GM21528 (cell line): ENCODE results near the gene PCCA.
"Not testable (repeated sequence)": the region's sequence is repeated elsewhere in the genome, so short reads cannot be mapped to it uniquely, and the experiment has no call there.

Experiments used
- ATAC-seq: cut with Tn5 transposase; IDR thresholded peaks from one replicate; pipeline ENCODE4 v1.9.1; 2021; ENCODE audit warnings: mild to moderate bottlenecking, moderate library complexity; ENCODE audit not compliant: unreplicated experiment, low FRiP score

The PCCA gene

DNA sequence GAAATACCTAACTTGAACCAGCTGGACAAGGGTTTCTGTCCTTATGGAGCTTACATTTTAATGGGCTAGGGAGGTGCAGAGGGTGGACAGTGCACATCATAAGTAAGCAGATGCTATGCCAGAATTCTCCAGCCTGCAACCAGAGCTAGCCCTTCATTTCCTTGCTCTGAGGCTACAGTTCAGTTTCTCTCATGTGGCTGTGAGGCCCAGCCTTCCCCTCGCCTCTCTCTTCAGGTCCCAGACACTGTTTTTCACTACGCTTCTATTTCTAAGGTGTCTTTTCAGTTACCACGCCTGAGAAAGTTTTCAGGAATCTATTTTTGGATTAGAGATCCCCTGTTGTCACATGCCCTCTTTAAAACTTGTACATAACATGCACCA lies 141.9 kb downstream of the PCCA start:
- ATAC-seq = no peak

- ATAC-seq = no peak
Measured at GRCh38 chr13:100231176-100231575, 142.3 kb downstream of the PCCA start.

GRCh38 chr13:100234006-100234405 lies 145.1 kb downstream of the PCCA start:
- ATAC-seq = no peak

GRCh38 chr13:100234524-100235136 lies 145.7 kb downstream of the PCCA start:
- ATAC-seq = no peak

- no peak for ATAC-seq
Measured at GRCh38 chr13:100235311-100235901, 146.5 kb downstream of the PCCA start.

GRCh38 chr13:100240109-100240779 lies 151.4 kb downstream of the PCCA start:
- no peak for ATAC-seq

- no peak for ATAC-seq
Measured at GRCh38 chr13:100244431-100244830, 155.5 kb downstream of the PCCA start.

- no peak for ATAC-seq
Measured at GRCh38 chr13:100245104-100245503, 156.2 kb downstream of the PCCA start.

GRCh38 chr13:100247937-100248336 lies 159.0 kb downstream of the PCCA start:
- ATAC-seq = no peak

DNA sequence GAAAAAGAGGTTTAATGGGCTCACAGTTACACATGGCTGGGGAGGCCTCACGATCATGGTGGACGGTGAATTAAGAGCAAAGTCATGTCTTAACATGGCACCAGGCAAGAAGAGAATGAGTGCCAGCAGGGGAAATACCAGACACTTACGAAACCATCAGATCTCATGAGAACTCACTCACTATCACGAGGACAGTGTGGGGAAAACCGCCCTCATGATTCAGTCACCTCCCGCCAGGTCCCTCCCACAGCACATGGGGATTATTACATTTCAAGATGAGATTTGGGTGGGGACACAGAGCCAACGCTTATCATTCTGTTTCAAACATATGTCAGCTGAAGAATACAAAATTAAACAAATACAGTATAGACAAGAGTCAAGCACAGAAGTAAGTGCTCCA lies 165.1 kb downstream of the PCCA start:
- ATAC-seq = no peak

DNA sequence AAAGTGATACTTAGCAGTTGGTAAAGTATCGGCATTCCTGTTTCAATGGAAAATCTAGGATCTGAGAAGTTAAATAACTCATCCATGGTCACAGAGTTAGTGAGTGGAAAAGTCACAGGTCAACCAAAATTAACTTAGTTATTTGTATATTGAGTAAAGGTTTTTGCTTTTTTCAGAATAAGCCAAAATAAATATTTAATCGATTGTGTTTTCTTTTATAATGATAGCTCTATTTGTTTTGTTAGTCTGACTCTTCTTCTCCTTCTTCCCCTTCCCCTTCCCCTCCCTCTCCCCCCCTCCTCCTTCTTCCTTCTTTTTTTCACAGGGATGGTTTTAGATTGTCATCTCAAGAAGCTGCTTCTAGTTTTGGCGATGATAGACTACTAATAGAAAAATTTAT lies 173.5 kb downstream of the PCCA start:
- no peak for ATAC-seq

GRCh38 chr13:100266026-100266425 lies 177.1 kb downstream of the PCCA start:
- ATAC-seq = no peak

DNA sequence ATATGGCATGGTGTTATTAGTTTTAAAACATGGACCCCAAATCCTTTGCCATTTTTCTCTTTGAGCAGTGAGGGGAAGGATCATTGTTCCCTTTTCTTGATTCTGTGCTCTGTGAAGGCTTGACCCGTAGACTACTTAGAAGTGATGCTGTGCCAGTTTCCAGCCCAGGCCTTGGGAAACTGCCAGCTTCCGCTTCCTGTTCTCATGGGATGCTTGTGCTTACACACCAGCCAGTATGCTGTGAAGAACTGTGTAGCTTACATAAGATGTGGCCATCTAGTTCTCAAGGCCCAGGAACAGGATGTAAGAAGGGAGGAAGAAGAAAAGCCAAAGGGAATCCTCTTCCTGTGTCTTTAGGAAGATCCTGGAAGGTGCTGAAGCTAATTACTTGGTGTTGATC lies 180.9 kb downstream of the PCCA start:
- no peak for ATAC-seq

GRCh38 chr13:100273138-100273537 lies 184.2 kb downstream of the PCCA start:
- no peak for ATAC-seq

GRCh38 chr13:100273552-100273951 lies 184.7 kb downstream of the PCCA start:
- ATAC-seq = no peak

- no peak for ATAC-seq
Measured at GRCh38 chr13:100274942-100275506, 186.1 kb downstream of the PCCA start.

- no peak for ATAC-seq
Measured at GRCh38 chr13:100275746-100276145, 186.9 kb downstream of the PCCA start.

DNA sequence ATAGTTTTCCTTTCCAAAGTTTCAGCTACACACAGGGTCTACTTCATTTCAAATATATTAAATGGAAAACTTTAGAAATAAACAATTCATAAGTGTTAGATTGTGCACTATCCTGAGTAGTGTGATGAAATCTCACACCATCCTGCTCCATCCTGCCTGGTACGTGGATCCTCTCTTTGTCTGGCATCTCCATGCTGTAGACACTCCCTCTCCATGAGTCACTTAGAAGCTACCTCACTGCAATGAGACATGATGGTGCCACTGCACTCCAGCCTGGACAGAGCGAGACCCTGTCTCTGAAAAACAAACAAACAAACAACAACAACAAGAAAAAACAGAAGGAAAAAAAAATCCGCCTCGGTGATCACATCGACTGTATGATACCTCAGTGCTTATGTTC lies 191.8 kb downstream of the PCCA start:
- no peak for ATAC-seq

DNA sequence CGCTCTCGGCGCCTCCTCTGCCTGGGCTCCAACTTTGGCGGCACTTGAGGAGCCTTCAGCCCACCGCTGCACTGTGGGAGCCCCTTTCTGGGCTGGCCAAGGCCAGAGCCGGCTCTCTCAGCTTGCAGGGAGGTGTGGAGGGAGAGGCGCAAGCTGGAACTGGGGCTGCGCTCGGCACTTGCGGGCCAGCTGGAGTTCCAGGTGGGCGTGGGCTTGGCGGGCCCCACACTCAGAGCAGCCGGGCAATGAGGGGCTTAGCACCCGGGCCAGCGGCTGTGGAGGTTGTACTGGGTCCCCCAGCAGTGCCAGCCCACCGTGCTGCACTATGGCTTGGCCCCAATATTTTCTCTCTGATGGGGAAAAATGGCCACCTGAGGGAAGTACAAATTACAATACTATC lies 193.4 kb downstream of the PCCA start:
- not testable (repeated sequence) for ATAC-seq

DNA sequence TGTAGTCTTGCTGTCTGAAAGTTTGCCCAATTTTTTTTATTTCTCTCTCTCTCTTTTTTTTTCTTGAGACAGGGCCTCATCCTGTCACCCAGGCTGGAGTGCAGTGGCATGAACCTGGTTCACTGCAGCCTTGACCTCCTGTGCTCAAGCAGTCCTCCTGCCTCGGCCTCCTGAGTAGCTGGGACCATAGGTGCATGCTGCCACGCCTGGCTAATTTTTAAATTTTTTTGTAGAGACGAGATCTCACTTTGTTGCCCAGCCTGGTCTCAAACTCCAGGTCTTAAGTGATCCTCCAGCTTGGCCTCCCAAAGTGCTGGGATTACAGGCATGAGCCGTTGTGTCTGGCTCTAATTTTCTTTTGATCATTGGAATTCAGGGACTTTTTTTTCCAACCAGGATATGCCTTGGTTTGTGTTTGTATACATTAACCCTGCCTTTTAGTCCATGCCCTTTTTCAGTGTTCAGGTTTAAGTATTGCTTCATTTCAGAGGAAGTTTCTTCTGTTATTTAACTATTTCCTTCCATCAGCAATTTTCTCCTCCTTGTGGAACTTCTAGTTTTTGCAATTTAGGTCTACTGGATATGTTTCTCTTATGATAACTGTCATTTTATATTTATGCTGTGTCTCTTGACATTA lies 201.4 kb downstream of the PCCA start:
- ATAC-seq = no peak

- no peak for ATAC-seq
Measured at GRCh38 chr13:100291624-100292023, 202.7 kb downstream of the PCCA start.
